ENCODE data around the gene ARHGAP32. TPM values are rescaled to one million over a fixed set of nuclear protein-coding genes. Genes with fewer than 3 reads are reported as not detected.

ARHGAP32 gene
- total RNA-seq, 1 donor, result 4.9 TPM

- H3K4me3 ChIP-seq (ENCODE audit: low read length), result no peak overlapping the region
- H3K27me3 ChIP-seq (ENCODE audit: insufficient read depth, low read length), result no peaks in the 10 kb centered on the region
- no peaks in the 10 kb centered on the region for H3K4me1 ChIP-seq (ENCODE audit: insufficient read depth, low read length)
- H3K9me3 ChIP-seq (ENCODE audit: low read depth, low read length), result peaks cover 24% of the 10 kb centered on the region
Observed at GRCh38 chr11:129102756-129103155, 89.4 kb downstream of the ARHGAP32 start.

GRCh38 chr11:129102225-129102624 is 89.9 kb downstream of the ARHGAP32 start:
- H3K27me3 ChIP-seq (ENCODE audit: insufficient read depth, low read length), result no peaks in the 10 kb centered on the region

GRCh38 chr11:129093283-129093682 is 98.8 kb downstream of the ARHGAP32 start:
- Histone ChIP-seq H3K27me3 (ENCODE audit: insufficient read depth, low read length) (no peaks in the 10 kb centered on the region), H3K9me3 (ENCODE audit: low read depth, low read length) (peaks cover 10% of the 10 kb centered on the region), H3K4me1 (ENCODE audit: insufficient read depth, low read length) (no peaks in the 10 kb centered on the region), H3K4me3 (ENCODE audit: low read length) (no peak overlapping the region)

More at GRCh38 chr11:129102225-129102624, 89.9 kb downstream of the ARHGAP32 start:
- Histone ChIP-seq H3K4me1 (ENCODE audit: insufficient read depth, low read length) (no peaks in the 10 kb centered on the region), H3K9me3 (ENCODE audit: low read depth, low read length) (peaks cover 30% of the 10 kb centered on the region), H3K4me3 (ENCODE audit: low read length) (no peak overlapping the region)

- Histone ChIP-seq H3K9me3 (ENCODE audit: low read depth, low read length) (peaks cover 2% of the 10 kb centered on the region), H3K4me1 (ENCODE audit: insufficient read depth, low read length) (no peaks in the 10 kb centered on the region), H3K27me3 (ENCODE audit: insufficient read depth, low read length) (no peaks in the 10 kb centered on the region), H3K4me3 (ENCODE audit: low read length) (no peak overlapping the region)
Observed at GRCh38 chr11:129090056-129090455, 102.1 kb downstream of the ARHGAP32 start.

- Histone ChIP-seq H3K4me1 (ENCODE audit: insufficient read depth, low read length) (no peaks in the 10 kb centered on the region), H3K9me3 (ENCODE audit: low read depth, low read length) (peaks cover 10% of the 10 kb centered on the region), H3K4me3 (ENCODE audit: low read length) (no peak overlapping the region), H3K27me3 (ENCODE audit: insufficient read depth, low read length) (no peaks in the 10 kb centered on the region)
Observed at GRCh38 chr11:129089279-129089678, 102.8 kb downstream of the ARHGAP32 start.

- H3K27me3 ChIP-seq (ENCODE audit: insufficient read depth, low read length), result no peaks in the 10 kb centered on the region
- H3K9me3 ChIP-seq (ENCODE audit: low read depth, low read length), result peaks cover 23% of the 10 kb centered on the region
- H3K4me3 ChIP-seq (ENCODE audit: low read length), result no peak overlapping the region
- no peaks in the 10 kb centered on the region for H3K4me1 ChIP-seq (ENCODE audit: insufficient read depth, low read length)
Observed at GRCh38 chr11:129086976-129087375, 105.1 kb downstream of the ARHGAP32 start.

GRCh38 chr11:129077191-129077590 is 114.9 kb downstream of the ARHGAP32 start:
- Histone ChIP-seq H3K27me3 (ENCODE audit: insufficient read depth, low read length) (no peaks in the 10 kb centered on the region), H3K4me3 (ENCODE audit: low read length) (no peak overlapping the region), H3K4me1 (ENCODE audit: insufficient read depth, low read length) (no peaks in the 10 kb centered on the region), H3K9me3 (ENCODE audit: low read depth, low read length) (peaks cover 9% of the 10 kb centered on the region)

GRCh38 chr11:129075757-129076156 is 116.4 kb downstream of the ARHGAP32 start:
- H3K4me1 ChIP-seq (ENCODE audit: insufficient read depth, low read length), result no peaks in the 10 kb centered on the region
- no peak overlapping the region for H3K4me3 ChIP-seq (ENCODE audit: low read length)
- H3K9me3 ChIP-seq (ENCODE audit: low read depth, low read length), result peaks cover 9% of the 10 kb centered on the region
- H3K27me3 ChIP-seq (ENCODE audit: insufficient read depth, low read length), result no peaks in the 10 kb centered on the region

- H3K9me3 ChIP-seq (ENCODE audit: low read depth, low read length), result no peaks in the 10 kb centered on the region
- no peak overlapping the region for H3K4me3 ChIP-seq (ENCODE audit: low read length)
- H3K4me1 ChIP-seq (ENCODE audit: insufficient read depth, low read length), result no peaks in the 10 kb centered on the region
- no peaks in the 10 kb centered on the region for H3K27me3 ChIP-seq (ENCODE audit: insufficient read depth, low read length)
Observed at GRCh38 chr11:129067454-129067853, 124.7 kb downstream of the ARHGAP32 start.

- Histone ChIP-seq H3K27me3 (ENCODE audit: insufficient read depth, low read length) (no peaks in the 10 kb centered on the region), H3K4me1 (ENCODE audit: insufficient read depth, low read length) (no peaks in the 10 kb centered on the region), H3K9me3 (ENCODE audit: low read depth, low read length) (no peaks in the 10 kb centered on the region), H3K4me3 (ENCODE audit: low read length) (no peak overlapping the region)
Observed at GRCh38 chr11:129066229-129066628, 125.9 kb downstream of the ARHGAP32 start.

- H3K4me3 ChIP-seq (ENCODE audit: low read length), result no peak overlapping the region
- no peaks in the 10 kb centered on the region for H3K27me3 ChIP-seq (ENCODE audit: insufficient read depth, low read length)
- no peaks in the 10 kb centered on the region for H3K9me3 ChIP-seq (ENCODE audit: low read depth, low read length)
Observed at GRCh38 chr11:129063118-129063517, 129.0 kb downstream of the ARHGAP32 start.

GRCh38 chr11:129061492-129062230 is 130.5 kb downstream of the ARHGAP32 start:
- Histone ChIP-seq H3K27me3 (ENCODE audit: insufficient read depth, low read length) (no peaks in the 10 kb centered on the region), H3K4me1 (ENCODE audit: insufficient read depth, low read length) (no peaks in the 10 kb centered on the region), H3K4me3 (ENCODE audit: low read length) (no peak overlapping the region), H3K9me3 (ENCODE audit: low read depth, low read length) (no peaks in the 10 kb centered on the region)

More at GRCh38 chr11:129063118-129063517, 129.0 kb downstream of the ARHGAP32 start:
- no peaks in the 10 kb centered on the region for H3K4me1 ChIP-seq (ENCODE audit: insufficient read depth, low read length)

- Histone ChIP-seq H3K27me3 (ENCODE audit: insufficient read depth, low read length) (no peaks in the 10 kb centered on the region), H3K9me3 (ENCODE audit: low read depth, low read length) (no peaks in the 10 kb centered on the region), H3K4me3 (ENCODE audit: low read length) (no peak overlapping the region), H3K4me1 (ENCODE audit: insufficient read depth, low read length) (no peaks in the 10 kb centered on the region)
Observed at GRCh38 chr11:129056916-129057315, 135.2 kb downstream of the ARHGAP32 start.

- Histone ChIP-seq H3K27me3 (ENCODE audit: insufficient read depth, low read length) (no peaks in the 10 kb centered on the region), H3K9me3 (ENCODE audit: low read depth, low read length) (no peaks in the 10 kb centered on the region), H3K4me1 (ENCODE audit: insufficient read depth, low read length) (no peaks in the 10 kb centered on the region), H3K4me3 (ENCODE audit: low read length) (no peak overlapping the region)
Observed at GRCh38 chr11:129055196-129055595, 136.9 kb downstream of the ARHGAP32 start.

GRCh38 chr11:129048911-129049310 is 143.2 kb downstream of the ARHGAP32 start:
- no peaks in the 10 kb centered on the region for H3K9me3 ChIP-seq (ENCODE audit: low read depth, low read length)
- no peaks in the 10 kb centered on the region for H3K4me1 ChIP-seq (ENCODE audit: insufficient read depth, low read length)
- no peaks in the 10 kb centered on the region for H3K27me3 ChIP-seq (ENCODE audit: insufficient read depth, low read length)
- H3K4me3 ChIP-seq (ENCODE audit: low read length), result no peak overlapping the region

- Histone ChIP-seq H3K9me3 (ENCODE audit: low read depth, low read length) (no peaks in the 10 kb centered on the region), H3K27me3 (ENCODE audit: insufficient read depth, low read length) (no peaks in the 10 kb centered on the region), H3K4me3 (ENCODE audit: low read length) (no peak overlapping the region), H3K4me1 (ENCODE audit: insufficient read depth, low read length) (no peaks in the 10 kb centered on the region)
Observed at GRCh38 chr11:129045150-129045549, 147.0 kb downstream of the ARHGAP32 start.
